DND-41 (cell line): ENCODE data around the gene GNB2.

Experiments
- ATAC-seq: fragments of 200-7000 bp; cut with Tn5 transposase; 3 replicates; pipeline ENCODE4 v1.9.1; 2021; ENCODE audit warnings: low read depth; ENCODE audit not compliant: insufficient read depth
- DNase-seq: peaks from one replicate; pipeline ENCODE4 v3.0.0-alpha.2; 2020
- H2AFZ ChIP-seq: 2 replicates; pipeline ENCODE4 v1.6.0; 2012; ENCODE audit warnings: low read depth, low read length
- H3K27ac ChIP-seq: 2 replicates; pipeline ENCODE4 v1.5.1; 2012; ENCODE audit warnings: low read length, inconsistent platforms
- H3K27me3 ChIP-seq: fragments of 200-600 bp; sonication (generic); 2 replicates; pipeline ENCODE4 v1.6.0; 2012; ENCODE audit warnings: low read length, mild to moderate bottlenecking, inconsistent platforms; ENCODE audit not compliant: insufficient read depth, poor library complexity
- H3K36me3 ChIP-seq: 2 replicates; pipeline ENCODE4 v1.5.1; 2012; ENCODE audit warnings: low read length, inconsistent platforms; ENCODE audit not compliant: insufficient read depth
- H3K4me1 ChIP-seq: 2 replicates; pipeline ENCODE4 v1.5.1; 2012; ENCODE audit warnings: mild to moderate bottlenecking, low read length; ENCODE audit not compliant: insufficient read depth
- H3K4me2 ChIP-seq: 2 replicates; pipeline ENCODE4 v1.6.0; 2012; ENCODE audit warnings: mild to moderate bottlenecking, moderate library complexity, low read length, inconsistent platforms; ENCODE audit not compliant: insufficient read depth
- H3K4me3 ChIP-seq, 2 experiments: fragments of 200-600 bp in 1 of 2; shearing (Covaris generic) in 1 of 2; 2 replicates each; pipeline ENCODE4 v1.5.1; 2012 to 2016; ENCODE audit warnings: inconsistent platforms in 2 of 2, low read length in 2 of 2, mild to moderate bottlenecking in 2 of 2, low read depth in 1 of 2, moderate library complexity in 1 of 2
- H3K79me2 ChIP-seq: 2 replicates; pipeline ENCODE4 v1.6.0; 2012; ENCODE audit warnings: low read length, inconsistent platforms; ENCODE audit not compliant: insufficient read depth
- H3K9ac ChIP-seq: 2 replicates; pipeline ENCODE4 v1.6.0; 2012; ENCODE audit warnings: low read depth, mild to moderate bottlenecking, inconsistent platforms, low read length, moderate library complexity
- H3K9me3 ChIP-seq: 2 replicates; pipeline ENCODE4 v1.5.1; 2012; ENCODE audit warnings: low read length, moderate library complexity, mild to moderate bottlenecking, inconsistent platforms; ENCODE audit not compliant: insufficient read depth, severe bottlenecking
- H4K20me1 ChIP-seq: 2 replicates; pipeline ENCODE4 v1.6.0; 2012; ENCODE audit warnings: low read length; ENCODE audit not compliant: insufficient read depth
- CTCF ChIP-seq: IDR thresholded peaks from 2 replicates; pipeline ENCODE4 v1.5.1; 2012; ENCODE audit warnings: borderline replicate concordance, low read length, moderate library complexity, mild to moderate bottlenecking; ENCODE audit not compliant: poor library complexity, severe bottlenecking; ENCODE audit errors: extremely low read depth
- EZH2 ChIP-seq: IDR thresholded peaks from 3 replicates; pipeline ENCODE4 v1.6.1; 2012; ENCODE audit warnings: borderline replicate concordance, low read depth, mild to moderate bottlenecking, moderate library complexity, low read length, inconsistent platforms; ENCODE audit not compliant: severe bottlenecking

Gene GNB2

GRCh38 chr7:100682991-100683658, 9.6 kb downstream of the GNB2 start:
- no peak overlapping the region for H3K4me3 ChIP-seq
- H3K27ac ChIP-seq = no peak overlapping the region
- H4K20me1 ChIP-seq = peaks cover 73% of the 10 kb centered on the region
- H3K9me3 ChIP-seq = no peaks in the 10 kb centered on the region
- no peaks in the 10 kb centered on the region for H3K27me3 ChIP-seq
- no peak overlapping the region for H2AFZ ChIP-seq
- DNase-seq (no peak), ATAC-seq (no peak)
- H3K9ac ChIP-seq = no peak overlapping the region
- peaks cover 97% of the 10 kb centered on the region for H3K36me3 ChIP-seq
- H3K4me2 ChIP-seq = no peak overlapping the region
- H3K4me1 ChIP-seq = no peaks in the 10 kb centered on the region
- TF ChIP-seq EZH2 (no peak), CTCF (no peak)
- H3K79me2 ChIP-seq = peaks cover 14% of the 10 kb centered on the region

DNA sequence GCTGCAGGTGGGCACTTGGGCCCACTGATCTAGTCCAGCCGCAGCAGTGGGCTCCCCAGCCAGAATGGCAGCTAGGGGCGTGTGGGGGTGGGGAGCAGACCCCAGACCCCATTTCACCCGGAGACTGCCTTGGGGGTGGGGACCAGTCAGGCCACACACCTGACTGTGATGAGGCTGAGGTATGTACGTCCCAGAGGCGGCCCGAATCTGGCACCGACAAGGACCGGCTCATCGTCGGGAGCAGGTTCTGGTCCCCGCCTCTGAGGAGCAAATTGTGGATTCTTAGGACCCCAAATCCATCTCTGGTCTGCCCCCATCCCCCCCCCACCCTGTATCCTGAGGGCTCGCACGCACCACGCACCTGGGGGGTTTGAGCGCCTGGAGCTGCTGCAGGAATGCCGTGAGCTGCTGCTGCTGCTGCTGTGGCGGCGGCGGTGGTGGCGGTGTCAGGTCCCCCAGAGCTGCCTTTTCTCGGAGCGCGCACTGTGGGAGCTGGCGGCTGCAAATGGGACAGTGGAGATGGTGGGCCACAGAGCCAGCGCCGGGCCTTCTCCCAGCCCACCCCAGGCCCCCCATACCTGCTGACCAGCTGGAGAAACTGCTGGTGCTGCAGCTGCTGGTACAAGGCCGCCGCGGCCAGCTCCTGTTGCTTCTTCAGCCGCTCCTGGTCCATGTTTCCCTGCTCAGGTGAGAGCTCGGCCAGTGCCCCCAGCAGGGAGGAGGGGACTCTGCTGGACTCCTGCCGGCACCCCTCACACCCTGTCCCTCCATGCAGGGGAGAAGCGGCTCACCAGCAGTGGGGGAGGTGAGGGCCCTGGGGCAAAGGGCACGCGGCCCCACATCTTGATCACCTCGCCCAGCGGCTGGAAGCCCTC, 10.4 kb downstream of the GNB2 start:
- no peaks in the 10 kb centered on the region for H3K9me3 ChIP-seq
- no peak overlapping the region for H3K4me3 ChIP-seq
- DNase-seq (no peak), ATAC-seq (no peak)
- H3K79me2 ChIP-seq = peaks cover 20% of the 10 kb centered on the region
- H3K4me2 ChIP-seq = no peak overlapping the region
- no peaks in the 10 kb centered on the region for H3K4me1 ChIP-seq
- H3K27ac ChIP-seq = no peak overlapping the region
- H2AFZ ChIP-seq = no peak overlapping the region
- H4K20me1 ChIP-seq = peaks cover 74% of the 10 kb centered on the region
- TF ChIP-seq EZH2 (no peak), CTCF (no peak)
- no peak overlapping the region for H3K9ac ChIP-seq
- peaks cover 97% of the 10 kb centered on the region for H3K36me3 ChIP-seq
- H3K27me3 ChIP-seq = no peaks in the 10 kb centered on the region

DNA sequence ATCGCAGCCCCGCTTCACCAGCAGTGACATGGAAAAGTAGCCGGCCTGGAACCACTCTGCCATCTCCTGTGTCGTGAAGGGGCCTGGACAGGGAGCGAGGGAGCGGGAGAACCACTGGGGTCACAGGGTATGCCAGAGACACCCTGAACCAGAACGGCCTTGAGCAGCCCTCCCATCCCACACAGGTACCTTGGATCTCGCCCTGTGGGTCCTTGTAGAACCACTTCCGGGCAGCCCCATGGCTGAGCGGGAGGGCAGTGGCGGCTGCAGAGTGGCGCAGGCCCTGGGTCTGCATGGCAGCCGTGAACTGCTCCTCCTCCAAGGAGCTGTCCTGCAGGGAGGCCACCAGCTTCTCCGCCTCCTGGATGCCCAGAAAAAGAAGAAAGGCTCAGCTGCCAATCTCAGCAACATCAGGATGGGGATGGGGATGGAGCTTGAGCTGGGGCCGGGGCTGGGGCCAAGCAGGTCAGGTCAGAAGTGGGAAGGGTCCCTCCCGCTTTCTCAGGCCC, 11.0 kb downstream of the GNB2 start:
- Histone ChIP-seq H3K36me3 (peaks cover 97% of the 10 kb centered on the region), H3K27me3 (no peaks in the 10 kb centered on the region), H3K4me1 (peaks cover 5% of the 10 kb centered on the region; the same call in 1 of the 2 replicates), H4K20me1 (peaks cover 74% of the 10 kb centered on the region), H3K79me2 (peaks cover 23% of the 10 kb centered on the region), H3K27ac (no peak overlapping the region), H3K9ac (no peak overlapping the region), H3K4me2 (no peak overlapping the region), H2AFZ (no peak overlapping the region), H3K9me3 (no peaks in the 10 kb centered on the region), H3K4me3 (no peak overlapping the region)
- DNase-seq (no peak), ATAC-seq (no peak)
- TF ChIP-seq EZH2 (no peak), CTCF (no peak)
